GM23338 (cell line): ENCODE results near the gene MBD5. TPM values are rescaled to one million over a fixed set of nuclear protein-coding genes. Genes with fewer than 3 reads are reported as not detected.

Experiments used
- ATAC-seq: fragments of 200-7000 bp; cut with Tn5 transposase; 3 replicates; pipeline ENCODE4 v1.9.1; 2020
- DNase-seq: peaks from one replicate; pipeline ENCODE4 v3.0.0-alpha.2; 2015; ENCODE audit warnings: low spot score
- H2AFZ ChIP-seq: fragments of 200-600 bp; sonication (generic); 2 replicates; pipeline ENCODE4 v1.8.0; 2016; ENCODE audit warnings: antibody characterized with exemption, mild to moderate bottlenecking, moderate library complexity
- H3F3A ChIP-seq: fragments of 200-600 bp; sonication (generic); replicated peaks from 2 replicates; pipeline ENCODE4 v1.8.0; 2017; ENCODE audit warnings: antibody characterized with exemption, mixed run types, low read depth
- H3K27ac ChIP-seq: fragments of 200-600 bp; sonication (generic); 2 replicates; pipeline ENCODE4 v1.6.1; 2016; ENCODE audit warnings: low read depth
- H3K27me3 ChIP-seq: fragments of 200-600 bp; sonication (generic); 2 replicates; pipeline ENCODE4 v1.8.0; 2016; ENCODE audit warnings: mild to moderate bottlenecking, mixed run types, moderate library complexity; ENCODE audit not compliant: insufficient read depth
- H3K36me3 ChIP-seq: fragments of 200-600 bp; sonication (generic); 2 replicates; pipeline ENCODE4 v1.8.0; 2016; ENCODE audit warnings: mild to moderate bottlenecking; ENCODE audit not compliant: insufficient read depth
- H3K4me1 ChIP-seq: fragments of 200-600 bp; sonication (generic); 2 replicates; pipeline ENCODE4 v1.8.0; 2016; ENCODE audit warnings: mild to moderate bottlenecking, moderate library complexity; ENCODE audit not compliant: insufficient read depth
- H3K4me2 ChIP-seq: fragments of 200-600 bp; sonication (generic); 2 replicates; pipeline ENCODE4 v1.7.1; 2017; ENCODE audit warnings: mixed run types
- H3K4me3 ChIP-seq: fragments of 200-600 bp; sonication (generic); 2 replicates; pipeline ENCODE4 v1.6.1; 2016; ENCODE audit warnings: mixed run types
- H3K79me2 ChIP-seq: fragments of 200-600 bp; sonication (generic); replicated peaks from 2 replicates; pipeline ENCODE4 v1.8.0; 2017; ENCODE audit warnings: mild to moderate bottlenecking; ENCODE audit not compliant: insufficient read depth
- H3K9me2 ChIP-seq: fragments of 200-600 bp; sonication (generic); 2 replicates; pipeline ENCODE4 v1.8.0; 2017; ENCODE audit not compliant: insufficient read depth
- H4K20me1 ChIP-seq: fragments of 200-600 bp; sonication (generic); replicated peaks from 2 replicates; pipeline ENCODE4 v1.8.0; 2017; ENCODE audit warnings: mild to moderate bottlenecking; ENCODE audit not compliant: insufficient read depth
- H3K27ac Mint-ChIP-seq: 2 replicates; pipeline ENCODE4 v1.8.0; 2020; ENCODE audit warnings: inconsistent platforms, mild to moderate bottlenecking, moderate library complexity, mixed read lengths
- H3K27me3 Mint-ChIP-seq: 3 replicates; pipeline ENCODE4 v1.8.0; 2022; ENCODE audit warnings: low read depth, mild to moderate bottlenecking, moderate library complexity, mixed read lengths, inconsistent platforms; ENCODE audit not compliant: insufficient read depth, poor library complexity
- H3K36me3 Mint-ChIP-seq: 3 replicates; pipeline ENCODE4 v1.8.0; 2021; ENCODE audit warnings: low read depth, mild to moderate bottlenecking, inconsistent platforms, moderate library complexity, mixed read lengths
- H3K4me1 Mint-ChIP-seq: 3 replicates; pipeline ENCODE4 v1.8.0; 2020; ENCODE audit warnings: mild to moderate bottlenecking, inconsistent platforms, mixed read lengths
- H3K4me3 Mint-ChIP-seq: 3 replicates; pipeline ENCODE4 v1.8.0; 2021; ENCODE audit warnings: moderate library complexity, mild to moderate bottlenecking, inconsistent platforms, mixed read lengths
- H3K9me3 Mint-ChIP-seq: 3 replicates; pipeline ENCODE4 v1.8.0; 2020; ENCODE audit warnings: moderate library complexity, mild to moderate bottlenecking, inconsistent platforms, mixed read lengths
- CREB1 ChIP-seq: fragments of 250-450 bp; sonication (Bioruptor Pico); IDR thresholded peaks from 2 replicates; pipeline ENCODE4 v1.5.0; 2020; ENCODE audit warnings: low read depth, mild to moderate bottlenecking, moderate library complexity
- CTCF ChIP-seq, 2 experiments: fragments of 200-600 bp in 1 of 2; sonication (generic) in 1 of 2; conservative IDR thresholded peaks; 2 replicates each; pipeline versions ENCODE4 v1.5.1 to v1.6.1; 2016 to 2017; ENCODE audit warnings: antibody characterized with exemption in 2 of 2, low read depth in 2 of 2, mild to moderate bottlenecking in 2 of 2, moderate library complexity in 1 of 2
- ETS1 ChIP-seq: IDR thresholded peaks from 2 replicates; pipeline ENCODE4 v1.6.1; 2016; ENCODE audit warnings: antibody characterized with exemption
- EZH2 ChIP-seq: fragments of 200-600 bp; sonication (generic); IDR thresholded peaks from one replicate; pipeline ENCODE4 v1.8.0; 2017; ENCODE audit warnings: antibody characterized with exemption, mild to moderate bottlenecking, low read depth; ENCODE audit not compliant: unreplicated experiment
- EZH2phosphoT487 ChIP-seq: fragments of 200-600 bp; sonication (generic); IDR thresholded peaks from one replicate; pipeline ENCODE4 v1.8.1; 2018; ENCODE audit warnings: antibody characterized with exemption; ENCODE audit not compliant: unreplicated experiment
- JUNB ChIP-seq: IDR thresholded peaks from one replicate; pipeline ENCODE4 v1.6.1; 2016; ENCODE audit warnings: antibody characterized with exemption; ENCODE audit not compliant: unreplicated experiment
- NANOG ChIP-seq: IDR thresholded peaks from 2 replicates; pipeline ENCODE4 v1.6.1; 2016; ENCODE audit warnings: antibody characterized with exemption, borderline replicate concordance
- POLR2AphosphoS5 ChIP-seq: IDR thresholded peaks from 2 replicates; pipeline ENCODE4 v1.6.1; 2016; ENCODE audit warnings: antibody characterized with exemption, low read depth
- REST ChIP-seq: IDR thresholded peaks from one replicate; pipeline ENCODE4 v1.6.1; 2018; ENCODE audit warnings: antibody characterized with exemption; ENCODE audit not compliant: unreplicated experiment
- STAT1 ChIP-seq: IDR thresholded peaks from one replicate; pipeline ENCODE4 v1.6.1; 2016; ENCODE audit warnings: antibody characterized with exemption; ENCODE audit not compliant: unreplicated experiment
- ZNF114 ChIP-seq: fragments of 250-450 bp; sonication (Bioruptor Pico); IDR thresholded peaks from 2 replicates; pipeline ENCODE4 v1.5.0; 2020; ENCODE audit warnings: mild to moderate bottlenecking, moderate library complexity
- ZNF331 ChIP-seq: fragments of 250-450 bp; sonication (Bioruptor Pico); IDR thresholded peaks from 2 replicates; pipeline ENCODE4 v1.5.0; 2020; ENCODE audit warnings: low read depth, mild to moderate bottlenecking, moderate library complexity
- polyA plus RNA-seq: library from polyadenylated mRNA; unstranded; fragments of >200 nt; fragmentation: Nextera tagmentation; extraction: Ambion mirVana; gene quantifications from 2 replicates; pipeline ENCODE4 v1.2.1, GENCODE V29; 2016
- total RNA-seq: library from RNA; depleted of rRNA; stranded (reverse); fragments of >200 nt; shearing (Covaris generic); gene quantifications from 2 replicates; pipeline ENCODE4 v1.2.3, GENCODE V29; 2014
- TF ChIP-seq, protein P1 (sequence below): fragments of 250-450 bp; sonication (Bioruptor Pico); IDR thresholded peaks from 2 replicates; pipeline ENCODE4 v1.5.0; 2020; ENCODE audit warnings: mild to moderate bottlenecking, moderate library complexity

Gene MBD5
- total and polyA plus RNA-seq, 2 experiments from 2014 or later: 16.2 to 23.1 TPM

DNA sequence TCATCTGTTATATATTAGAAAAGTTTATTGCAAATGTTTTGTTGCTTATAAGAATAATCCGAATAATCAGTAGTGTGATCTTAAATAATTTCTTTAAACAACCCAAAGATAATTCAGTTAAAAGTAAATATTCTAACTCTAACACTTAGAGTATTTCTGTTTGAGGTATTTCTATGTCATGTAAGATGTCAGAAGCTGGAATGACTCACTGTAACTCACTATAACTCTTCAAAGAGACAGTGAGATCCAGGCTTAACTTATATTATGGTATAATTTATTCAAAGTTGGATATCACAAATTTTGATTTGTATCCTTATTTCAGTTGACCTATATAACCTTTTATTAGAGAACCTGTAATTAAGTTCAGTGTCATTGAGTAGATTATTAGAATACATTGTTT is 6.9 kb downstream of the MBD5 start:
- Histone ChIP-seq H3K4me3 (no peak overlapping the region), H3K4me2 (no peak overlapping the region), H3K4me1 (no peaks in the 10 kb centered on the region), H3F3A (no peaks in the 10 kb centered on the region), H3K36me3 (no peaks in the 10 kb centered on the region), H3K79me2 (peaks cover 81% of the 10 kb centered on the region), H3K27ac (no peak overlapping the region), H2AFZ (no peak overlapping the region), H3K9me2 (no peaks in the 10 kb centered on the region), H4K20me1 (peaks cover 3% of the 10 kb centered on the region; the same call in 1 of the 2 replicates), H3K27me3 (no peaks in the 10 kb centered on the region)
- no peaks in the 10 kb centered on the region for H3K9me3 Mint-ChIP-seq
- H3K4me3 Mint-ChIP-seq: no peak overlapping the region
- no peak overlapping the region for H3K27ac Mint-ChIP-seq
- ATAC-seq (no peak), DNase-seq (no peak)
- H3K27me3 Mint-ChIP-seq: peaks cover 2% of the 10 kb centered on the region
- H3K4me1 Mint-ChIP-seq: peaks cover 2% of the 10 kb centered on the region; the same call in 2 of the 3 replicates
- TF ChIP-seq EZH2 (no peak), ZNF331 (no peak), EZH2phosphoT487 (no peak), NANOG (no peak), REST (no peak), CTCF (conservative IDR thresholded peaks at IDR 0.05; ENCODE audit: low read depth in 2 of 2) (no peak), STAT1 (no peak), ZNF114 (CRISPR knock-in tag) (no peak), POLR2AphosphoS5 (no peak), ETS1 (no peak), JUNB (no peak), CREB1 (CRISPR knock-in tag) (no peak)
- TF ChIP-seq, protein P1, sequence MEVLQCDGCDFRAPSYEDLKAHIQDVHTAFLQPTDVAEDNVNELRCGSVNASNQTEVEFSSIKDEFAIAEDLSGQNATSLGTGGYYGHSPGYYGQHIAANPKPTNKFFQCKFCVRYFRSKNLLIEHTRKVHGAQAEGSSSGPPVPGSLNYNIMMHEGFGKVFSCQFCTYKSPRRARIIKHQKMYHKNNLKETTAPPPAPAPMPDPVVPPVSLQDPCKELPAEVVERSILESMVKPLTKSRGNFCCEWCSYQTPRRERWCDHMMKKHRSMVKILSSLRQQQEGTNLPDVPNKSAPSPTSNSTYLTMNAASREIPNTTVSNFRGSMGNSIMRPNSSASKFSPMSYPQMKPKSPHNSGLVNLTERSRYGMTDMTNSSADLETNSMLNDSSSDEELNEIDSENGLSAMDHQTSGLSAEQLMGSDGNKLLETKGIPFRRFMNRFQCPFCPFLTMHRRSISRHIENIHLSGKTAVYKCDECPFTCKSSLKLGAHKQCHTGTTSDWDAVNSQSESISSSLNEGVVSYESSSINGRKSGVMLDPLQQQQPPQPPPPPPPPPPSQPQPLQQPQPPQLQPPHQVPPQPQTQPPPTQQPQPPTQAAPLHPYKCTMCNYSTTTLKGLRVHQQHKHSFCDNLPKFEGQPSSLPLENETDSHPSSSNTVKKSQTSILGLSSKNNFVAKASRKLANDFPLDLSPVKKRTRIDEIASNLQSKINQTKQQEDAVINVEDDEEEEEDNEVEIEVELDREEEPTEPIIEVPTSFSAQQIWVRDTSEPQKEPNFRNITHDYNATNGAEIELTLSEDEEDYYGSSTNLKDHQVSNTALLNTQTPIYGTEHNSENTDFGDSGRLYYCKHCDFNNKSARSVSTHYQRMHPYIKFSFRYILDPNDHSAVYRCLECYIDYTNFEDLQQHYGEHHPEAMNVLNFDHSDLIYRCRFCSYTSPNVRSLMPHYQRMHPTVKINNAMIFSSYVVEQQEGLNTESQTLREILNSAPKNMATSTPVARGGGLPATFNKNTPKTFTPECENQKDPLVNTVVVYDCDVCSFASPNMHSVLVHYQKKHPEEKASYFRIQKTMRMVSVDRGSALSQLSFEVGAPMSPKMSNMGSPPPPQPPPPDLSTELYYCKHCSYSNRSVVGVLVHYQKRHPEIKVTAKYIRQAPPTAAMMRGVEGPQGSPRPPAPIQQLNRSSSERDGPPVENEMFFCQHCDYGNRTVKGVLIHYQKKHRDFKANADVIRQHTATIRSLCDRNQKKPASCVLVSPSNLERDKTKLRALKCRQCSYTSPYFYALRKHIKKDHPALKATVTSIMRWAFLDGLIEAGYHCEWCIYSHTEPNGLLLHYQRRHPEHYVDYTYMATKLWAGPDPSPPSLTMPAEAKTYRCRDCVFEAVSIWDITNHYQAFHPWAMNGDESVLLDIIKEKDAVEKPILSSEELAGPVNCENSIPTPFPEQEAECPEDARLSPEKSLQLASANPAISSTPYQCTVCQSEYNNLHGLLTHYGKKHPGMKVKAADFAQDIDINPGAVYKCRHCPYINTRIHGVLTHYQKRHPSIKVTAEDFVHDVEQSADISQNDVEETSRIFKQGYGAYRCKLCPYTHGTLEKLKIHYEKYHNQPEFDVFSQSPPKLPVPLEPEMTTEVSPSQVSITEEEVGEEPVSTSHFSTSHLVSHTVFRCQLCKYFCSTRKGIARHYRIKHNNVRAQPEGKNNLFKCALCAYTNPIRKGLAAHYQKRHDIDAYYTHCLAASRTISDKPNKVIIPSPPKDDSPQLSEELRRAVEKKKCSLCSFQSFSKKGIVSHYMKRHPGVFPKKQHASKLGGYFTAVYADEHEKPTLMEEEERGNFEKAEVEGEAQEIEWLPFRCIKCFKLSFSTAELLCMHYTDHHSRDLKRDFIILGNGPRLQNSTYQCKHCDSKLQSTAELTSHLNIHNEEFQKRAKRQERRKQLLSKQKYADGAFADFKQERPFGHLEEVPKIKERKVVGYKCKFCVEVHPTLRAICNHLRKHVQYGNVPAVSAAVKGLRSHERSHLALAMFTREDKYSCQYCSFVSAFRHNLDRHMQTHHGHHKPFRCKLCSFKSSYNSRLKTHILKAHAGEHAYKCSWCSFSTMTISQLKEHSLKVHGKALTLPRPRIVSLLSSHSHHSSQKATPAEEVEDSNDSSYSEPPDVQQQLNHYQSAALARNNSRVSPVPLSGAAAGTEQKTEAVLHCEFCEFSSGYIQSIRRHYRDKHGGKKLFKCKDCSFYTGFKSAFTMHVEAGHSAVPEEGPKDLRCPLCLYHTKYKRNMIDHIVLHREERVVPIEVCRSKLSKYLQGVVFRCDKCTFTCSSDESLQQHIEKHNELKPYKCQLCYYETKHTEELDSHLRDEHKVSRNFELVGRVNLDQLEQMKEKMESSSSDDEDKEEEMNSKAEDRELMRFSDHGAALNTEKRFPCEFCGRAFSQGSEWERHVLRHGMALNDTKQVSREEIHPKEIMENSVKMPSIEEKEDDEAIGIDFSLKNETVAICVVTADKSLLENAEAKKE: no peak
- no peaks in the 10 kb centered on the region for H3K36me3 Mint-ChIP-seq
